Measurements from ENCODE around the gene TRAF1.

The TRAF1 gene

GRCh38 chr9:120938851-120939250 is 12.3 kb upstream of the TRAF1 start:
- no peak for DNase-seq

GRCh38 chr9:120937596-120937995 is 11.0 kb upstream of the TRAF1 start:
- DNase-seq = no peak

GRCh38 chr9:120937127-120937526 is 10.5 kb upstream of the TRAF1 start:
- DNase-seq = no peak

GRCh38 chr9:120936764-120937122 is 10.1 kb upstream of the TRAF1 start:
- DNase-seq = no peak

- DNase-seq = peak; percentile 92
These were observed 9.6 kb upstream of the TRAF1 start for GRCh38 chr9:120936011-120936763.

- DNase-seq = peak; percentile 85
These were observed 8.8 kb upstream of the TRAF1 start for GRCh38 chr9:120935383-120935857.

- peak; percentile 12 for DNase-seq
These were observed 7.7 kb upstream of the TRAF1 start for GRCh38 chr9:120934281-120934680.

GRCh38 chr9:120933310-120934055 is 6.9 kb upstream of the TRAF1 start:
- no peak for DNase-seq

GRCh38 chr9:120932086-120932823 is 5.7 kb upstream of the TRAF1 start:
- DNase-seq = no peak

- no peak for DNase-seq
These were observed 4.9 kb upstream of the TRAF1 start for GRCh38 chr9:120931231-120932085.

- peak; percentile 58 for DNase-seq
These were observed 2.7 kb upstream of the TRAF1 start for GRCh38 chr9:120929229-120929791.

- peak; percentile 58 for DNase-seq
These were observed 2.1 kb upstream of the TRAF1 start for GRCh38 chr9:120928483-120929228.

- DNase-seq = peak; percentile 6
These were observed 1.5 kb upstream of the TRAF1 start for GRCh38 chr9:120928015-120928482.

- DNase-seq = no peak
These were observed 846 bp upstream of the TRAF1 start for GRCh38 chr9:120927269-120928014.

GRCh38 chr9:120925535-120926396 is 830 bp downstream of the TRAF1 start:
- DNase-seq = no peak

- DNase-seq = no peak
These were observed 1.7 kb downstream of the TRAF1 start for GRCh38 chr9:120924698-120925534.

- no peak for DNase-seq
These were observed 2.8 kb downstream of the TRAF1 start for GRCh38 chr9:120923620-120924328.
